Measurements from ENCODE around the gene CEP85L. TPM values are rescaled to one million over a fixed set of nuclear protein-coding genes. Genes with fewer than 3 reads are reported as not detected.
"Not testable (repeated sequence)": the region's sequence is repeated elsewhere in the genome, so short reads cannot be mapped to it uniquely, and the experiment has no call there.

CEP85L gene
- polyA plus RNA-seq, 3 donors = 6.4 to 7.8 (median 6.6) TPM

DNA sequence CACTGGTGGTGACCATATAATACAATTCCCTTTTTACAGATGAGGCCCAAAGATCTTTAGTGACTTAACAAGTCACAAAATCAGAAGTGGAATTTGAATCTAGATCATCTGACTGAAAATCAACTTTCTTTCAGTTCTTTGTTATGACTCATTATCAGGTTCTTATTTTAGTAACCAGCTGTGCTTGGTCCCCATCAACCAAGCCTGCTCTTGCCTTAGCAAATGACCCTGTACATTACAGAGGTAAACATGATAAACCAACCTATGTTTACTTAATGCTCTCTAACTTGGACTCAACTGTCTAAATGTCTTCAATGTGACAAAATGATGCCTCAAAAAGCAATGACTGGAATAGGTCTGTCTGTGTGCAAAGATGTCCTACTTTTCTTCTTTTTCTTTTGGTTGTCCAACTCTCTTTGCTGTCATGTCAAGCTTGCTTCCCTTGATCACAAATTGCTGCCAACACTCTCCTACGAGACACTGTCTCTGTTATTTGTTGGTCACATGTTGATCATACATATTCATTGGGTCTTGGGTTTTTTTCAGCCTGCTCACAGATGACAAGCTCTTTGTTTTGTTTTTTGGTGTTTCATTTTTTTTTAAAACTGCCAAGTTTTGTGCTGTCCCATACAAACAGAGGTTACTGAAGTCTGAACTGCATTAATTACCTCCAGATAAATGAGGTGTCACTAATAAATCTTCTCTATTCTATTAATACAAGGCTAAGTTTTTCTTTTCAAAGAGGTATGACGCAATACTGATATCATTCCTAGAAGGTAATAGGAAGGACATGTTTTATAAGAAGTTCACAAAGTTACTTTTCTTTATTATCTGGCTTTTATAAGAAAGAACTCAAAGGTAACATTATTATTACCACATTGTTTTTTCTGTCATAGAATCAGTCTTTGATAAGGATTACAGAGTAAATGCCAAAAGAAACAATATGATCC, 165.5 kb downstream of the CEP85L start:
- no peak for DNase-seq (ENCODE audit: extremely low read depth in 1 of 11, low read depth in 9 of 11, low spot score in 4 of 11)

DNA sequence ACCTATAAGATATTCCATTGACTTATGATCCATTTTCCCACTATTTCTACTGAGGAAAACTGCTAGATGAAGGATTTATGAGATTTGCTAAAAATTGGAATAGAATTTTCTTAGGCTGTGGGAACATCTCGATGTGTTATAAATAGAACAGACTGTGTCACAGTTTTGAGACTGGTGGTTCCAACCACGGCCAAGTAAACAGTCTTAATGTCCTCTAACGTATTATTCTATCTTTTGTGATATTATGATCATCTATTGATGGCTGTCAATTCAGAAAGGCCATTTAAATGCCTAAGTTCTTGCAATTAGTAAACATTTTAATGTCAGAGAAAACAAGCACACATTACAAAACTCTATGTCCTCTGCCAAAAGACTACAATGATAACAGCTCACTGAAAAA, 174.8 kb downstream of the CEP85L start:
- DNase-seq (ENCODE audit: extremely low read depth in 1 of 11, low read depth in 9 of 11, low spot score in 4 of 11) = no peak

GRCh38 chr6:118473266-118473665, 178.1 kb downstream of the CEP85L start:
- DNase-seq (ENCODE audit: extremely low read depth in 1 of 11, low read depth in 9 of 11, low spot score in 4 of 11) = no peak

DNA sequence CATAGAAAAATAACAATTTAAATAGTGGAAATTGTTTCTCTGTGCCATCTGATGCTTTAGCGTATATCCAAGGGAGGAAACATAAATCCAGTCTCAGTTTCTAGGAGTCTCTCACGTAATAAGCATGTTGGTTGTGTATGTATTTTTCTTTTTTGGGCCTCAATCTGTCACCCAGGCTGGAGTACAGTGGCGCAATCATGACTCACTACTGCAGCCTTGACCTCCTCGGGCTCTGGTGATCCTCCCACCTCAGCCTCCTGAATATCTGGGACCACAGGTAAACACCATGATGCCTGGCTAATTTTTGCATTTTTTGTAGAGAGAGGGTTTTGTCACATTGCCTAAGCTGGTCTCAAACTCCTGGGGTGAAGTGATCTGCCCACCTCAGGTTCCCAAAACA, 181.9 kb downstream of the CEP85L start:
- no peak for DNase-seq (ENCODE audit: extremely low read depth in 1 of 11, low read depth in 9 of 11, low spot score in 4 of 11)

DNA sequence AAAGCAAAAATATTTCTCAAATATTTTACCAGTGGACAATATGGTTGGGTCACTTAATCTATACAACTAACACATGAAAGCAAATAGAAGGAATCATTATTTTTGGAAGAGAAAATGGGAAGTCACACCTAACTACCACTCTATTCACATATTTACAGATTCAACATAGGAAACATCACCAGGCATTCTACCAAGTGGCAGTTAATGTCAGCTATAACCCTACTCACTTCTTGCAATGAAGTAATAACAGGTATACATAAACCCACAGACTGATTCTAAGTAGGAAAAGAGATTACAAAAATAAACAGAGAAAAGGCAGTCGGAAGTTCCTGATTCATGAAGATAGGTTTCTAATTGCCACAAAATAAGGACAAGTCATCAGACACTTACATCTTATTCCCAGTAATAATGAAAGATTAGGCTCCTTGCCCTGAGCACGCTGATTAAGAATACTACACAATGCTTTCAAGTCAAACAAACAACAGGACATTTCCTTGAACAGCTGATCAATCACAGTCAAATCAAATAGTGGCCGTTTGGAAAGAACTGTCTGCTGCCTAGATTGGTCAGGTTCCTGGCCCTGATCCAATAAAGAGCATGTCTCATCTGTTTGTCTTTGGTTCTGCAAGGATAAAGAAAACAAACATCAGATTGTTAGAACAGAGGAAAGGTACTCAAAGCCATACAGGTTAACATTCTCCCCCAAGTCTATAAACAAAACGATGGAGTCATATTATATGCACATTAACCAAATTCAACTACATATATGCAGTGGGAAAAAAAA, 182.5 kb downstream of the CEP85L start:
- DNase-seq (ENCODE audit: extremely low read depth in 1 of 11, low read depth in 9 of 11, low spot score in 4 of 11) = no peak

DNA sequence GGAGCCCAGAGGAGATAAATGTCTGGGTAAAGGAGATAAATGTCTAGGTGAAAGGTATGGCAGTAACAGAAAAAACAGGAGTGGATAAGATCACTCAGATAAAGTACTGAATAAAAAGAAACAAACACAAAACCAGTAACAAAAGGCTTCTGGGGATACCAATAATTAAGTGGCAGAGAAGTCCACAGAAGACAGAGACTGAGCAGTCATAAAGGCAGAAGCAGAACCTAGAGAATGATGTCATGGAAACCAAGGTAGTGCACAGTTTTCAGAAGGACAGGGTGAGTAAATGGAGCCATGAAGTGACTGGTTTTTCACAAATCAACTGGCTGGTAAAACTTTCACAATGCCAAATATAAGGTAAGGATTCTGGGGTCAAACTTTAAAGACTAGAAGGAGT, 184.2 kb downstream of the CEP85L start:
- DNase-seq (ENCODE audit: extremely low read depth in 1 of 11, low read depth in 9 of 11, low spot score in 4 of 11) = no peak

- no peak for DNase-seq (ENCODE audit: extremely low read depth in 1 of 11, low read depth in 9 of 11, low spot score in 4 of 11)
These were observed 186.8 kb downstream of the CEP85L start for GRCh38 chr6:118464620-118465019.

DNA sequence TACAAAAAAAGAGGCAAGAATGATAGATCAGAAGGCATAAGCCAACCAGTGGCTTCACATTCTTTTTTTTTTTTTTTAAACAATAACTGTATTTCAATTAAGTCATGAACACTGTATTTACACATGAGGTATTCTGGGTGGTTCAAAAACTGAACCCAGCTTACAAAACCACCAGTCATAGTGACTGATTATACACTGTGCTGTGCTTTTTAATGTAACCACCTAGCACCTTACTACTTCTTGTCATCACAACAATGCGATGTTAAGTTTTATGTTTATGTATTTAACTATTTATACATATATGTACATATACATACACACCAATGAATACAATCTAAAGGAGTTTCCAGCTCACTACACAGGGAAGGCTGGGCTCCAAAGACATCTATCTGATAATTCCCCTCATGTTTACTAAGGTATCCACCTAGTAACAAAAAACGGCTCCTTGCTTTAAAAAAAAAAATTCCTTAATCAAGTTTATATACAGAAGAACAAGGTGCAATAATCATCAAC, 190.4 kb downstream of the CEP85L start:
- no peak for DNase-seq (ENCODE audit: extremely low read depth in 1 of 11, low read depth in 9 of 11, low spot score in 4 of 11)

DNA sequence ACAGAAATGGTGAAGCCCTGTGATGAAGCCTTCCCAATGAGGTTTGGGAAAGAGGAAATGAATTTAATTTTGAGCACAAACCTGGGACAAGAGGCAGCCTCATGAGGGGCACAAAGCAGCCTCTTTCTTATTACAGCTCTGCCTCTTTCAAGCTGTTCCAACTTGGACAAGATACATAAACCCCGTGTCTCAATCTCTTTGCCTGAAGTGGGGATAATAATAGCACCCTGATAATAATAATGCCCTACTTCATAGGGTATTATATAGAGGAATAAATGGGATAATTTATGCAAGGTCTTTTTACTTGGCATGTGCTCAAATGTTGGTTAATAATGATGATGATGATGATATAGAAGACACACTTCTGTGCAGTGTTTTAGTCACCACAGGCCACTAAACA, 194.4 kb downstream of the CEP85L start:
- no peak for DNase-seq (ENCODE audit: extremely low read depth in 1 of 11, low read depth in 9 of 11, low spot score in 4 of 11)

GRCh38 chr6:118451839-118452238, 199.6 kb downstream of the CEP85L start:
- DNase-seq (ENCODE audit: extremely low read depth in 1 of 11, low read depth in 9 of 11, low spot score in 4 of 11) = no peak

GRCh38 chr6:118444796-118445195, 206.6 kb downstream of the CEP85L start:
- no peak for DNase-seq (ENCODE audit: extremely low read depth in 1 of 11, low read depth in 9 of 11, low spot score in 4 of 11)

- no peak for DNase-seq (ENCODE audit: extremely low read depth in 1 of 11, low read depth in 9 of 11, low spot score in 4 of 11)
These were observed 214.9 kb downstream of the CEP85L start for GRCh38 chr6:118436482-118436881.

DNA sequence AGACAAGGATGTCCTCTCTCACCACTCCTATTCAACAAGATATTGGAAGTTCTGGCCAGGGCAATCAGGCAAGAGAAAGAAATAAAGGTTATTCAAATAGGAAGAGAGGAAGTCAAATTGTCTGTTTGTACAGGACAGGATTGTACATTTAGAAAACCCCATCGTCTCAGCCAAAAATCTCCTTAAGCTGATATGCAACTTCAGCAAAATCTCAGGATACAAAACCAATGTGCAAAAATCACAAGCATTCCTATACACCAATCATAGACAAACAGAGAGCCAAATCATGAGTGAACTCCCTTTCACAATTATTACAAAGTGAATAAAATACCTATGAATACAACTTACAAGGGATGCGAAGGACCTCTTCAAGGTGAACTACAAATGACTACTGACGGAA, 217.2 kb downstream of the CEP85L start:
- DNase-seq (ENCODE audit: extremely low read depth in 1 of 11, low read depth in 9 of 11, low spot score in 4 of 11) = not testable (repeated sequence)

- not testable (repeated sequence) for DNase-seq (ENCODE audit: extremely low read depth in 1 of 11, low read depth in 9 of 11, low spot score in 4 of 11)
These were observed 230.1 kb downstream of the CEP85L start for GRCh38 chr6:118421312-118421711.

DNA sequence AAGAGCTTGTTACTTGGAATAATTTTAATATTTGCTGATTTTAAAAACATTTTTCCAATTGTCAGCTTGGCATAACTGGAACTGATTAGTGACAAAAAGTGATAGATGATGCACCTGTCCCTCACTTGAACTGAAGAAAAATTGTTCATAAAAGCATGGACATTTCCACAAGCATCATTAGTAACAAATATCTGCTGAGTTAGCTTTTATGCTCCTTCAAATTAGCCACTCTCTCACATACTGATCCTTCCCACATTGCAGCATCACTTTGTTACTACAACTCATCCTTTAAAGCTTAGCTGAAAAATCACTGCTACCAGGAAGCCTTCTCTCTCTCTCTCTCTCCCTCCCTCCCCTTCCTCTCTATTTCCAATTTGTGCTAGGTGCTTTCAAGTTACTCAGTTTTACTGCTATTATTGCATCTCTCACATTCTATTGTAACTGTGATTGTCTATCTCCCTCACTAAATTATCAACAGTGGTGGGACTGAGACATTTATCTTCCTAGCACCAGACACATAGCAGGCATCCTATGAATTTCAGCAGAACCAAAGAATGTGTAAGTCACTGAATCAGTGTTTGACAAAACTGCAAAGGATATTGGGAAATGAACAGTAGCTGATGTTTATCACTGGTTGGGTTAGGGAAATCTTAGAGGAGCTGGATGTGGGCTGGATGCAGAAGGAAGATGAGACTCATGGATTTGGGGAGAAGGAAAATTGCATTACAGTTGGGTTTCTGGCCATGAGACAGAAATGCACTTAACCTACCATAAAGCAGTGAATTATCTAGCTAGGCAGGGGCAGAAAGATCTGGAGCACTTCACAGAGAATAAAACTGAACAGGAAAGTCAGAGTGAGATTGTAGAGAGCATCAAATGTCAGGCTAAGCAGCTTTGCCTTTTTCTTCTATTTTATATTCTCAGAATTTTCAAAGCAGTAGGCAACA, 231.7 kb downstream of the CEP85L start:
- DNase-seq (ENCODE audit: extremely low read depth in 1 of 11, low read depth in 9 of 11, low spot score in 4 of 11) = no peak

Data from renal cortex interstitium (tissue), 11 donors.